ENCODE data around the gene PRICKLE1.

PRICKLE1 gene

GRCh38 chr12:42588524-42589464 is 752 bp downstream of the PRICKLE1 start:
- DNase-seq, result no peak

- no peak for DNase-seq
These were observed 1.7 kb downstream of the PRICKLE1 start for GRCh38 chr12:42587601-42588523.

GRCh38 chr12:42586268-42586667 is 3.3 kb downstream of the PRICKLE1 start:
- no peak for DNase-seq

DNA sequence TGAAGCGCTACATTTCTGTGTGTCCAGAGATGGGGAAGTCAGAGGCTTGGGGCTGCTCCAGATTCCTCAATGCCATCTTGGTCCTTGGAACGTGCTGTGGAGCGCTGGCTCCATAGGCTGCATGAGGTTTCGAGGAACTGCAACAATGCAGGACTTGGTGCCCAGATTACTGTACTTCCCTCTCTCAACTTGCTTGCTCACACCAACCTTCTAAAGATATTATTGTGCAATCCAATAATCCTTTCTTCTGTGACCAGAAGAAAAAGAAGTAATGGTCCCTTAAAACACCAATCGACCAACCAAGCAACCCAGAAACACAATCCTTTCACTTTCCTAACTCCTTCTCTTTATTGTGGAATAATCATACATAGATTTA is 3.7 kb downstream of the PRICKLE1 start:
- no peak for DNase-seq

- DNase-seq, result no peak
These were observed 4.2 kb downstream of the PRICKLE1 start for GRCh38 chr12:42585154-42585840.

DNA sequence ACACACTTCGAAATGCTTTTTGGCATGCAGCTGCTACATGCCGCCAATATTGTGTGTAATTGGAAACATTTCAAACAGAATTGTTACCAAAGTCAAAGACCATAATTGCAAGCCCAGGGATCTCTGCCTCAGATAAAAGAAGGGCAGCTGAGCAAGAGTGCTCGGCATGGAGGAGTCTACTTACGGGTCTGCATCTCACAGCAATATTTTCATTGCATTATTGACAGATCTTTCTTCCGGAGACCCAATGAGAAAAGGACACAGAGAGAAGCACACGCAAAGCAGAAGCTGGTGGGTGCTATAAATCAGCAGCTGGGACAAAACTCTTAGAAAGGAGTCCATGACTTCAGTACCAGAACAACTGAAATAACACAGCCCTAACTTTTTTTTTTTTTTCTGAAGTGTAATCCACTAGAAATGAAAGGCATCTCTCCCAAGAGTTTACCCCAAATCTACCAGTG is 4.9 kb downstream of the PRICKLE1 start:
- DNase-seq, result no peak

- no peak for DNase-seq
These were observed 6.5 kb downstream of the PRICKLE1 start for GRCh38 chr12:42583016-42583415.

GRCh38 chr12:42582498-42582897 is 7.0 kb downstream of the PRICKLE1 start:
- no peak for DNase-seq

- DNase-seq, result no peak
These were observed 7.5 kb downstream of the PRICKLE1 start for GRCh38 chr12:42582050-42582449.

DNA sequence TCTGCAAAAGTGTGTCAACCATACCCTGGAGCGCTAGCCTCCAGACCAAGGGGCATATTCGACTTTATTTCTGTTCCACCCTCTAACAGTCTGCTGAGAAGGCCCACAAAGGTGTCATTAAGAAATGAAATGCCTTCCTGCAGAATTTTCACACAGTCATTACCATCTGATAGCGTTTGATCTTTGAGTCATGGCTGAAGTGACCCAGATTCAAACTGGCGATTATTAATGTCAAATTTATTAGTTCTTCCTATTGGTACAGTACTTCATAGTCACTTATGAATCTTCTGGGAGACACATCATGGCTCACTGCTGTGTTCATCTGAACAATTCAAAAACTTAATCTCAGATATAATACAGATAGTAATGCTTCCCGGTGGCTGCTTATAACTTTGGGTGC is 13.2 kb downstream of the PRICKLE1 start:
- no peak for DNase-seq

DNA sequence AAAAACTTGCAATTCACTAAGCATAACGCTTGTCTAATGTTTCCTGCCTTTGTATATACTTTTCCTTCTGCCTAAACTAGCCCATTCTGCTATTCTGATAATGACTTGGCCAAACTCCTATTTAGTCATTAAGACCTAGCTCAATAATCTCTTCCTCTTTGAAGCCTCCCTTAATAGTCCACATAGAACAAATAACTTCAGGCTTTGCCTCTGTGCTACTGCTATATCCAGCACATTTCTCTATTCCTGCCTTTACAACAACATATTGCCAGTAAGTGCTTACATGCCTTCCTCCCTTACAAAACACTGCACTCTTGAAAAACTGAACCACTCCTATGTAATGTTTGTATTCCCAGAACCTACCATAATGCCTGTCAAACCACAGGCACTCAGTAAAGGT is 13.8 kb downstream of the PRICKLE1 start:
- DNase-seq, result no peak

DNA sequence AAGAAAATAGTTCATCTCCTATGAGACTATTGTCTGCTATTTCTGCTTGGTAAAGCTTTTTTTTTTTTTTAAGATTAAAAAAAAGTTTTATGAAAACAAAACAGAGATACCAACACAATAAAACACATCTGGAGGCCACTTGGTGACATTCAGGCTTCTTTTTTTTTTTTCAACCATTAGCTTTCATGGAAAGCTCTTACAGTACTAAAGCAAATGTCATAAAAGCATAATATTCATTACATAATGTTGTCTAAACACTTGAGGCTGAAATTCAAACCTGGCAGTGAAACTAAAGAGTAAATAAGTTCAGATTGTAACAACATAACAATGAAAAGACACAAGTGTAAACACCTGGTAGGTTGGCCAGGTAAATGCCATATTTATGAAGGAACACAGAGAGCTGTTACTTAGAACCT is 14.7 kb downstream of the PRICKLE1 start:
- no peak for DNase-seq

DNA sequence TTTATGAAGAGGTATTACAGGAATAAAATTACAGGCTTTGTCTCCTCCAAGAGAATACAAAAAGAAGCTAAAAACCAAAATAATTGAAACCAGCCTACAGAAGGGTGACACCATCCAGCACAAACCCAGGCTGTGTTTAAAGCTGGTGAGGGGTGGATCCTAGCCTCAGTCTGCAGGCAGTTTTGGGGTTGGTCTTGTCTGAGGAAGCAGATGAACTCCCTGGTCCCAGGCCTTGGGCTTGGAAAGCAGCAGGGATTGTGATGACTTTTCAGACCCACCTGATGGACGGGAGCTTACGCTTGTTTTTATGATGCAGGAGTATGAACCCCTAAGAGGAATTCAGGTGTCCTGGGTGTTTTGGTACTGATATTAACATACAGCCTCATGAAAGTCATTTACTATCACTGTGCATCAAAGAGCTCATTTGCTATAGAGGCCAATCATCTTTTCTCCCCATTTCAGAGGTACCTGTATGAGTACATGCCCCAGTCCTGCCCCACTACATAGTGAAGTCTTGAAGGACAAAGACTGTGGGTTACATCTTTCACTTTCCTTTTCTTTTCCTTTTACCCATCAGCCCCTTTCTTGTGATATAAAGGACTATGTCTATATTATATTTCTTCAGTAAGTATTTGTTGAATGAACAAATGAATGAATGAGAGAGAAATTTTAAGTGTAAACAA is 18.1 kb downstream of the PRICKLE1 start:
- no peak for DNase-seq

- DNase-seq, result no peak
These were observed 19.5 kb downstream of the PRICKLE1 start for GRCh38 chr12:42570076-42570475.

- peak in 1 of 5 experiments; percentile 35 for DNase-seq
These were observed 20.3 kb downstream of the PRICKLE1 start for GRCh38 chr12:42568952-42569915.

- no peak for DNase-seq
These were observed 23.9 kb downstream of the PRICKLE1 start for GRCh38 chr12:42565633-42566032.

DNA sequence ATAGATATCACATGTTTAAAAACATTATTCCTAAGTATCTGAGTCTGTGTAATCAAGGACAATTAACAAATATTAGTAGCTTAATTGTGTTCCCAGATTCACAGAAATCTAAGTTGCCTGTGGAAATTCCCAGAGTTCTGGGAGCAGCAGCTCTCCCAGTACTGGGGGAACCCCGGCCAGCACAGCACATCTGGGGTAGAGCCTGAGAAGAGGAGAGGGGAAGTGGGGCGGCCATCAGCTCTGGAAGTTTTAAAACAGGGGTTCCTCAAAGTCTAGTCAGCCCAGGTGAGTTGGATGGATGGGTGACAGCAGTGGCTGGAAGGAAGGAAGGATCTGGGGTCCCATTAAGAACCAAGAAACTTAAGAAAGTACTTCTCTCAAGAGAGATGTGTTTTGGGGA is 24.6 kb downstream of the PRICKLE1 start:
- DNase-seq, result no peak

GRCh38 chr12:42564556-42564955 is 25.0 kb downstream of the PRICKLE1 start:
- DNase-seq, result no peak

DNA sequence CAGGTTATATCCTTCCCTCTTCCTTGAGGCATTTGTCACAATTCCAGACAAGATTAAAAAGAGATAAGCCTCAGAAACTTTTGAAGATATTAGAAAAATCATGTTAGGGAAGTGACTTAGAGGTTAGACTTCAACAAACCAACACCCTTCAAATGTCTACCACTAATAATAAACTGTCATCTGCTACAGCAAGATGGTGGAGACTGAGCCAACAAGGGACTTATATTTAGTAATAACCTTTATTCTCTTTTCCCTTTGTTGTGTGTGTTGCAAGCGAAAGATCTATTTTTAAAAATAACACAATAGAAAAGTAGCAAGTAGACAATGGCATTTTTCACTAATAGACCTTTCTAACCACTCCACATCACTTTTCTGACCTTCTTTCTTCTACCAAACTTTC is 28.6 kb downstream of the PRICKLE1 start:
- DNase-seq, result no peak

DNA sequence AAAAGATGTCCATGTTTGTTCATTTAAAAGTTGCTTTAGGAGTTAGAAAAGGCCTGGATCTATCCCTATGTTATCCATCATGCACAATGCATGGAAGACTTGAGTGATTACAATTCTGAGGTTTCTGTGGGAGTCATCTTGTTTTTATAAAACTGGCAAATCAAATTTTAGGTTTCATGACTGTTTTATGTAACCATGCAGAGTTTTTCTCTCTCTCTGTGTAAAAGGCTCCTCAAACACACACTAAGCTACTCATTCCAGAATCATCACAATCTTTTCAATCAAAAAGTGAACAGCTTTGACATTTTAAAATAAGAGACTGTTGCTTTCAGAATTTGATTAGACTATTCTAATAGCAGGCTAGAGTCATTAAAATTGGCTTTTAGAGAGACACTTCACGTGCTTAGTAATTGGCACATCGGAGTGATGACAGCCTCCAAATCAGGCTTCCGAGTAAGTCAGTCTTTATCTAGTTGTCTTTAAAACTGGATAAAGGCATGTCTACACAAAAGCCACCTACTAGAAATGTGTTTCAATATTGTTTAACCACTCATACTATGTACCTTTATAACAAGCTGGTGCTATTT is 31.9 kb downstream of the PRICKLE1 start:
- DNase-seq, result no peak

GRCh38 chr12:42556917-42557316 is 32.6 kb downstream of the PRICKLE1 start:
- no peak for DNase-seq

All from T-helper 2 cell (primary cell).